Liver (tissue), 9 donors: Measurements from ENCODE around the gene UBC. TPM values are rescaled to one million over a fixed set of nuclear protein-coding genes. Genes with fewer than 3 reads are reported as not detected.
"Not testable (repeated sequence)": the region's sequence is repeated elsewhere in the genome, so short reads cannot be mapped to it uniquely, and the experiment has no call there.

Source experiments
- DNase-seq: peaks from one replicate; pipeline ENCODE4 v3.0.0-alpha.2; 2017; ENCODE audit warnings: low spot score
- H3K27ac ChIP-seq, 2 donors: one replicate each; pipeline ENCODE4 v1.7.0; 2013; ENCODE audit warnings: inconsistent platforms in 2 of 2, low read length in 2 of 2, control low read depth in 1 of 2, low read depth in 1 of 2, mild to moderate bottlenecking in 1 of 2
- H3K27me3 ChIP-seq, 4 donors: one replicate each; pipeline versions ENCODE4 v1.6.1 to v1.7.0; 2013; ENCODE audit warnings: low read length in 3 of 4, inconsistent platforms in 1 of 4, mild to moderate bottlenecking in 1 of 4, moderate library complexity in 1 of 4; ENCODE audit not compliant: control insufficient read depth in 4 of 4, insufficient read depth in 4 of 4
- H3K36me3 ChIP-seq, 4 donors: one replicate each; pipeline versions ENCODE4 v1.6.1 to v1.7.0; 2013; ENCODE audit warnings: low read length in 3 of 4, mild to moderate bottlenecking in 3 of 4, low read depth in 1 of 4, moderate library complexity in 1 of 4; ENCODE audit not compliant: control insufficient read depth in 4 of 4, insufficient read depth in 3 of 4
- H3K4me1 ChIP-seq, 4 donors: one replicate each; pipeline versions ENCODE4 v1.6.1 to v1.7.0; 2013; ENCODE audit warnings: low read length in 3 of 4, mild to moderate bottlenecking in 3 of 4, moderate library complexity in 1 of 4; ENCODE audit not compliant: control insufficient read depth in 4 of 4, insufficient read depth in 4 of 4
- H3K4me3 ChIP-seq, 3 donors: one replicate each; pipeline versions ENCODE4 v1.6.1 to v1.7.0; 2013; ENCODE audit warnings: low read length in 3 of 3, control low read depth in 1 of 3, low read depth in 1 of 3, mild to moderate bottlenecking in 1 of 3
- H3K9ac ChIP-seq, 2 donors: one replicate each; pipeline ENCODE4 v1.7.0; 2013; ENCODE audit warnings: low read length in 2 of 2, mild to moderate bottlenecking in 2 of 2, moderate library complexity in 2 of 2, control low read depth in 1 of 2, low read depth in 1 of 2
- H3K9me3 ChIP-seq, 4 donors: one replicate each; pipeline versions ENCODE4 v1.6.1 to v1.7.0; 2013; ENCODE audit warnings: low read length in 3 of 4; ENCODE audit not compliant: control insufficient read depth in 4 of 4
- FOXA1 ChIP-seq: IDR thresholded peaks from 2 replicates; pipeline ENCODE4 v1.6.1; 2016; ENCODE audit warnings: antibody characterized with exemption
- FOXA2 ChIP-seq: IDR thresholded peaks from 2 replicates; pipeline ENCODE4 v1.6.1; 2016; ENCODE audit warnings: antibody characterized with exemption
- GABPA ChIP-seq, 2 donors: IDR thresholded peaks in 1 of 2; conservative IDR thresholded peaks in 1 of 2; 2 replicates each; pipeline ENCODE4 v1.6.1; 2016; ENCODE audit warnings: antibody characterized with exemption in 2 of 2, mild to moderate bottlenecking in 1 of 2, moderate library complexity in 1 of 2
- HNF4A ChIP-seq, 2 donors: conservative IDR thresholded peaks; 2 replicates each; pipeline ENCODE4 v1.6.1; 2016; ENCODE audit warnings: antibody characterized with exemption in 2 of 2, mild to moderate bottlenecking in 2 of 2
- HNF4G ChIP-seq: IDR thresholded peaks from 2 replicates; pipeline ENCODE4 v1.6.1; 2016; ENCODE audit warnings: antibody characterized with exemption
- JUND ChIP-seq, 2 donors: IDR thresholded peaks; 2 replicates each; pipeline ENCODE4 v1.6.1; 2016; ENCODE audit warnings: antibody characterized with exemption in 2 of 2
- NR2F2 ChIP-seq: IDR thresholded peaks from 2 replicates; pipeline ENCODE4 v1.6.1; 2016; ENCODE audit warnings: antibody characterized with exemption
- RAD21 ChIP-seq, 2 donors: IDR thresholded peaks; 2 replicates each; pipeline ENCODE4 v1.6.1; 2016; ENCODE audit warnings: antibody characterized with exemption in 2 of 2, mild to moderate bottlenecking in 2 of 2
- RXRA ChIP-seq, 2 donors: IDR thresholded peaks; 2 replicates each; pipeline ENCODE4 v1.6.1; 2017 to 2018; ENCODE audit warnings: antibody characterized with exemption in 2 of 2, mild to moderate bottlenecking in 1 of 2
- SP1 ChIP-seq: IDR thresholded peaks from 2 replicates; pipeline ENCODE4 v1.6.1; 2018; ENCODE audit warnings: antibody characterized with exemption, mild to moderate bottlenecking
- YY1 ChIP-seq: IDR thresholded peaks from 2 replicates; pipeline ENCODE4 v1.6.1; 2016; ENCODE audit warnings: antibody characterized with exemption, mild to moderate bottlenecking
- WGBS: extraction: QIAGEN DNeasy Blood & Tissue Kit; methylation state at CpG from one replicate; pipeline ENCODE4 v1.1.7; 2013; 5-methylcytosine and 5-hydroxymethylcytosine counted together
- polyA plus RNA-seq, 2 donors: library from polyadenylated mRNA; stranded (reverse) in 1 of 2; unstranded in 1 of 2; fragments of 200-250 nt in 1 of 2; fragments of >200 nt in 1 of 2; fragmentation: Nextera tagmentation in 1 of 2; extraction: Ambion mirVana in 1 of 2; gene quantifications; one replicate each; pipeline versions ENCODE4 v1.2.1 to v1.2.3, GENCODE V29; 2013 to 2015
- total RNA-seq, 2 donors: library from RNA; depleted of rRNA; stranded (reverse); fragments of >200 nt; gene quantifications; one replicate each; pipeline ENCODE4 v1.2.3, GENCODE V29; 2014
- TF ChIP-seq, protein P1 (sequence below): IDR thresholded peaks from 2 replicates; pipeline ENCODE4 v1.6.1; 2016; ENCODE audit warnings: antibody characterized with exemption, mild to moderate bottlenecking
- TF ChIP-seq, protein P2 (sequence below): IDR thresholded peaks from 2 replicates; pipeline ENCODE4 v1.6.1; 2016; ENCODE audit warnings: antibody characterized with exemption
- TF ChIP-seq, protein P3 (sequence below): IDR thresholded peaks from 2 replicates; pipeline ENCODE4 v1.6.1; 2016; ENCODE audit warnings: antibody characterized with exemption
- TF ChIP-seq, protein P4 (sequence below): IDR thresholded peaks from 2 replicates; pipeline ENCODE4 v1.6.1; 2016; ENCODE audit warnings: antibody characterized with exemption
- donor health status: healthy.
- donor health status: healthy.
- donor health status: healthy.
- donor health status: healthy.
- donor health status: healthy.

The UBC gene
- total and polyA plus RNA-seq, 4 donors, result 385 to 624 (median 468) TPM

DNA sequence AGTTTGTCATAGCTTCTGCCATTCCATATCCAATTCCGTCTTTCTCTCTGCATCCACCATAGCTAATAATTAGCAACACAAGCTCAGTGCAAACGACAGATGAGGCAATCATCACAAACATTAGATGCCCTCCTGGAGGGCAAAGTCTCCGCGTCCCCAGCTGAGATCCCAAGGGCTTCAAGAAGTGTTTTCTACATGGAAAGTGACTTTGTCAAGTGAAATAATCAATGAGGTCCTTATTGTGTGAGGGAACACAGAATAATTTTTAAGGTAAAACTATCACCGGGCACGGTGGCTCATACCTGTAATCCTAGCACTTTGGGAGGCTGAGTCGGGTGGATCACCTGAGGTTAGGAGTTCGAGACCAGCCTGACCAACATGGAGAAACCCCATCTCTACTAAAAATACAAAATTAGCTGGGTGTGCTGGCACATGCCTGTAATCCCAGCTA, 14.1 kb downstream of the UBC start:
- H3K36me3 ChIP-seq, H3K4me3 ChIP-seq, H3K9me3 ChIP-seq, H3K27me3 ChIP-seq, DNase-seq: not testable (repeated sequence)
- Histone ChIP-seq H3K9ac (peak overlapping the region in 1 of 2 donors; percentile 47), H3K4me1 (peaks cover 10 to 50% (median 38%) of the 10 kb centered on the region in 4 donors), H3K27ac (peak overlapping the region; percentile 78 to 81)
- 33% methylated on average over 8 of the region's 8 CpGs for WGBS
- TF ChIP-seq, protein P1, sequence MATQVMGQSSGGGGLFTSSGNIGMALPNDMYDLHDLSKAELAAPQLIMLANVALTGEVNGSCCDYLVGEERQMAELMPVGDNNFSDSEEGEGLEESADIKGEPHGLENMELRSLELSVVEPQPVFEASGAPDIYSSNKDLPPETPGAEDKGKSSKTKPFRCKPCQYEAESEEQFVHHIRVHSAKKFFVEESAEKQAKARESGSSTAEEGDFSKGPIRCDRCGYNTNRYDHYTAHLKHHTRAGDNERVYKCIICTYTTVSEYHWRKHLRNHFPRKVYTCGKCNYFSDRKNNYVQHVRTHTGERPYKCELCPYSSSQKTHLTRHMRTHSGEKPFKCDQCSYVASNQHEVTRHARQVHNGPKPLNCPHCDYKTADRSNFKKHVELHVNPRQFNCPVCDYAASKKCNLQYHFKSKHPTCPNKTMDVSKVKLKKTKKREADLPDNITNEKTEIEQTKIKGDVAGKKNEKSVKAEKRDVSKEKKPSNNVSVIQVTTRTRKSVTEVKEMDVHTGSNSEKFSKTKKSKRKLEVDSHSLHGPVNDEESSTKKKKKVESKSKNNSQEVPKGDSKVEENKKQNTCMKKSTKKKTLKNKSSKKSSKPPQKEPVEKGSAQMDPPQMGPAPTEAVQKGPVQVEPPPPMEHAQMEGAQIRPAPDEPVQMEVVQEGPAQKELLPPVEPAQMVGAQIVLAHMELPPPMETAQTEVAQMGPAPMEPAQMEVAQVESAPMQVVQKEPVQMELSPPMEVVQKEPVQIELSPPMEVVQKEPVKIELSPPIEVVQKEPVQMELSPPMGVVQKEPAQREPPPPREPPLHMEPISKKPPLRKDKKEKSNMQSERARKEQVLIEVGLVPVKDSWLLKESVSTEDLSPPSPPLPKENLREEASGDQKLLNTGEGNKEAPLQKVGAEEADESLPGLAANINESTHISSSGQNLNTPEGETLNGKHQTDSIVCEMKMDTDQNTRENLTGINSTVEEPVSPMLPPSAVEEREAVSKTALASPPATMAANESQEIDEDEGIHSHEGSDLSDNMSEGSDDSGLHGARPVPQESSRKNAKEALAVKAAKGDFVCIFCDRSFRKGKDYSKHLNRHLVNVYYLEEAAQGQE, result peak; percentile 74
- TF ChIP-seq, protein P2, sequence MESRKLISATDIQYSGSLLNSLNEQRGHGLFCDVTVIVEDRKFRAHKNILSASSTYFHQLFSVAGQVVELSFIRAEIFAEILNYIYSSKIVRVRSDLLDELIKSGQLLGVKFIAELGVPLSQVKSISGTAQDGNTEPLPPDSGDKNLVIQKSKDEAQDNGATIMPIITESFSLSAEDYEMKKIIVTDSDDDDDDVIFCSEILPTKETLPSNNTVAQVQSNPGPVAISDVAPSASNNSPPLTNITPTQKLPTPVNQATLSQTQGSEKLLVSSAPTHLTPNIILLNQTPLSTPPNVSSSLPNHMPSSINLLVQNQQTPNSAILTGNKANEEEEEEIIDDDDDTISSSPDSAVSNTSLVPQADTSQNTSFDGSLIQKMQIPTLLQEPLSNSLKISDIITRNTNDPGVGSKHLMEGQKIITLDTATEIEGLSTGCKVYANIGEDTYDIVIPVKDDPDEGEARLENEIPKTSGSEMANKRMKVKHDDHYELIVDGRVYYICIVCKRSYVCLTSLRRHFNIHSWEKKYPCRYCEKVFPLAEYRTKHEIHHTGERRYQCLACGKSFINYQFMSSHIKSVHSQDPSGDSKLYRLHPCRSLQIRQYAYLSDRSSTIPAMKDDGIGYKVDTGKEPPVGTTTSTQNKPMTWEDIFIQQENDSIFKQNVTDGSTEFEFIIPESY, result peak; percentile 81
- TF ChIP-seq JUND (IDR thresholded peaks at IDR 0.05) (peak; percentile 89 to 92), NR2F2 (peak; percentile 50), YY1 (peak; percentile 97), SP1 (peak; percentile 95), RAD21 (IDR thresholded peaks at IDR 0.05) (peak; percentile 45 to 51), FOXA2 (peak; percentile 54), HNF4A (conservative IDR thresholded peaks at IDR 0.05) (peak; percentile 96 to 97), RXRA (IDR thresholded peaks at IDR 0.05) (peak; percentile 87 to 92), FOXA1 (peak; percentile 20), GABPA (IDR thresholded peaks at IDR 0.05 in 1 of 2, conservative IDR thresholded peaks at IDR 0.05 in 1 of 2) (peak in 1 of 2 donors; percentile 18), HNF4G (peak; percentile 95)
- TF ChIP-seq, protein P3, sequence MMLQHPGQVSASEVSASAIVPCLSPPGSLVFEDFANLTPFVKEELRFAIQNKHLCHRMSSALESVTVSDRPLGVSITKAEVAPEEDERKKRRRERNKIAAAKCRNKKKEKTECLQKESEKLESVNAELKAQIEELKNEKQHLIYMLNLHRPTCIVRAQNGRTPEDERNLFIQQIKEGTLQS, result peak; percentile 87
- TF ChIP-seq, protein P4, sequence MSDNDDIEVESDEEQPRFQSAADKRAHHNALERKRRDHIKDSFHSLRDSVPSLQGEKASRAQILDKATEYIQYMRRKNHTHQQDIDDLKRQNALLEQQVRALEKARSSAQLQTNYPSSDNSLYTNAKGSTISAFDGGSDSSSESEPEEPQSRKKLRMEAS, result peak; percentile 81

DNA sequence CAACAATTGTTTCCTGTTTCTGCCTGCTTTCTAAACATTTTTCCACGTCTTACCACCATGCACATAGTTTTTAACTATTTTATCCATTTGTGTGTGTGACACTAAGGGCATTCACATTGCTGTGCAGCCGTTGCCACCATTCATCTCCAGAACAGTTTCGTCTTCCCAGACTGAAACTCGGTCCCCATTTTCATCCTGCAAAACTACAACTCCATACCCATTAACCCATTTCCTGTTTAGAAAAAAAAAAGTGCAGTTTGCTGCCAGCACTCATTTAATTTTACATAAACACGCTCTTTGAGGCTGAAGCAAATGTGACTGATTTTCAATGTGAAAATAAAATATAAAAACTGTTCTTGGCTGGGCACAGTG, 15.5 kb downstream of the UBC start:
- no peak for DNase-seq
- 30% methylated on average over 5 of the region's 5 CpGs for WGBS
- peak overlapping the region; percentile 81 to 82 for H3K27ac ChIP-seq
- H3K27me3 ChIP-seq, result no peaks in the 10 kb centered on the region
- no peak overlapping the region for H3K9ac ChIP-seq
- peaks cover 7 to 40% (median 30%) of the 10 kb centered on the region in 4 donors for H3K4me1 ChIP-seq
- TF ChIP-seq RXRA (IDR thresholded peaks at IDR 0.05) (peak; percentile 42 to 58), SP1 (no peak)
- H3K4me3 ChIP-seq, result no peak overlapping the region
- H3K9me3 ChIP-seq, result no peaks in the 10 kb centered on the region
- no peaks in the 10 kb centered on the region for H3K36me3 ChIP-seq
